Activated T-cell treated with anti-CD3 and anti-CD28 coated beads, Interleukin-2, amount 50 U/mL, for 24 hours (primary cell): ENCODE measurements around the gene C11orf42.

ENCODE experiments used
- DNase-seq: peaks from one replicate; pipeline ENCODE4 v3.0.0-alpha.2; 2020
- H3K27ac Mint-ChIP-seq: 2 replicates; pipeline ENCODE4 v1.8.0; 2020; ENCODE audit warnings: mild to moderate bottlenecking, mixed read lengths
- H3K27me3 Mint-ChIP-seq: 2 replicates; pipeline ENCODE4 v1.8.0; 2020; ENCODE audit warnings: mixed read lengths
- H3K36me3 Mint-ChIP-seq: 2 replicates; pipeline ENCODE4 v1.8.0; 2020; ENCODE audit warnings: low read depth, mixed read lengths
- H3K4me1 Mint-ChIP-seq: 2 replicates; pipeline ENCODE4 v1.8.0; 2020; ENCODE audit warnings: low read depth, mixed read lengths
- H3K4me3 Mint-ChIP-seq: 2 replicates; pipeline ENCODE4 v1.8.0; 2020; ENCODE audit warnings: mild to moderate bottlenecking, moderate library complexity, mixed read lengths
- H3K9me3 Mint-ChIP-seq: 2 replicates; pipeline ENCODE4 v1.8.0; 2020; ENCODE audit warnings: mixed read lengths

Gene C11orf42

DNA sequence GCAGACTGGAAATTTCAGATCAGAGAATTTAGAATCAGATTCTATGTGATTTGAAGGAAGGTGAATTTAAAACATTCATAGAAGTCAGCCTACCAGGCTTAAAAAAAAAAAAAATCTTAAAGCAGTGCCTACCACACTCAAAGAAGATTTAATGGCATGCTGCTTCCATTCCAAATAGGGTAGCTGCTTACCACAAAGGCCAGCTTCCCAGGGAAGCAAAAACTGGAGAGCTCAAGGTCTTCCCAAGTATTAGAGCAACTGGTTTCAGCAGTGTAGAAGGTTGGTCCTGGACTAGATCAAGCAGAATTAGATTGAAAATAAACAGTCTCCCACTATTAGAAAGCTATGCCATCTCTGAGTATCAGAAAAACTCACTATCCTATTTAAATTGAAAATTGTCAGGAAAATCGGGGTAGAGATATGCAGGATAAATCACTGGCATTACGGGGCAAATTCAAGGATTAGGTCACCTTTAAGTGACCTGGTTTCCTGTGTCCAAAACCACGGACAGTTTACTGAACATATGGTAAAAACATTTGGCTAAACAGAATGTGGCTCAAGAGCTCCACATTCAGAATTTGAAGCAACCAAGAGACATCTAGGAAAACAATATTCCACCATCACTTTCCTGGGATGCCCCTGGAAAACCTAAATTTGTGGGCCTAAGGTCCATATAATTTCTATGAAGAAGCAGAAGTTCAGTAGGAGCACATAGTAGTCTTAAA, 1.3 kb downstream of the C11orf42 start:
- no peak overlapping the region for H3K4me3 Mint-ChIP-seq
- H3K27me3 Mint-ChIP-seq: no peaks in the 10 kb centered on the region
- H3K36me3 Mint-ChIP-seq: peaks cover 64% of the 10 kb centered on the region
- no peak overlapping the region for H3K27ac Mint-ChIP-seq
- H3K9me3 Mint-ChIP-seq: no peaks in the 10 kb centered on the region
- peaks cover 25% of the 10 kb centered on the region for H3K4me1 Mint-ChIP-seq
- DNase-seq: no peak

- Mint-ChIP-seq H3K4me1 (no peaks in the 10 kb centered on the region), H3K4me3 (no peak overlapping the region), H3K36me3 (peaks cover 57% of the 10 kb centered on the region), H3K27ac (no peak overlapping the region), H3K27me3 (no peaks in the 10 kb centered on the region), H3K9me3 (no peaks in the 10 kb centered on the region)
- DNase-seq: no peak
Observed at GRCh38 chr11:6209801-6210200, 4.4 kb downstream of the C11orf42 start.

DNA sequence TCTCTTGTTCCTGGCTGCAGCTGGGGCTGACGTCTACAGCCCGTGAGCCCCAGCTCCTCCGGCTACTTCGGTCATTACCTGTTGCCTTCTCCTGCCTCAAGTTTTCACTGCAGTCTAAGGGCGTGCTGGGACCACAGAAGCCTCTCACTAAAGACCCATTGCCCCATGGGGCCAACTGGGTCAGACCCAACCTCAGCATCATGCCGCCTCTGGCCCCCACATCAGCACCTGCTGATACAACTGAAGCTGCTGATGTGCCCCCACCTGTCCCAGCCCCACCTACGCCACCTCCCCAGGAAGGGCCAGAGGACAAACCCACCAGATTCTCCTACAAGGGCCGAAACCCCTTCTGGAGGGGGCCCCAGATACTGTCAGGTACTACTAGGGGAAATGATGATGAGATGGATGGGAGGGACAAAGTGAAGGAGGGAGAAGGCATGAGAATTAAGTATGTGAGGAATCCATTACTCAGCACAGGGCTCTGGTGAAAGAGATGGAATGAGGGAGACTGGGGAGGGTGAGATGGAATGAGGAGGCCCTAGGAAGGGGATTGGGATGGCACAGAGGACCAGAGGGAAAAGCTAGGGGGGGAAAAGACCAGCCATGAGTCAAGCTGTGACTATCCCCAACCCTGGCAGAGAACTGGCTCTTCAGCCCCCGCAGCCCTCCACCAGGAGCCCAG, 5.1 kb downstream of the C11orf42 start:
- no peaks in the 10 kb centered on the region for H3K27me3 Mint-ChIP-seq
- H3K4me1 Mint-ChIP-seq: no peaks in the 10 kb centered on the region
- no peak for DNase-seq
- H3K4me3 Mint-ChIP-seq: no peak overlapping the region
- H3K36me3 Mint-ChIP-seq: peaks cover 56% of the 10 kb centered on the region
- no peaks in the 10 kb centered on the region for H3K9me3 Mint-ChIP-seq
- H3K27ac Mint-ChIP-seq: no peak overlapping the region

DNA sequence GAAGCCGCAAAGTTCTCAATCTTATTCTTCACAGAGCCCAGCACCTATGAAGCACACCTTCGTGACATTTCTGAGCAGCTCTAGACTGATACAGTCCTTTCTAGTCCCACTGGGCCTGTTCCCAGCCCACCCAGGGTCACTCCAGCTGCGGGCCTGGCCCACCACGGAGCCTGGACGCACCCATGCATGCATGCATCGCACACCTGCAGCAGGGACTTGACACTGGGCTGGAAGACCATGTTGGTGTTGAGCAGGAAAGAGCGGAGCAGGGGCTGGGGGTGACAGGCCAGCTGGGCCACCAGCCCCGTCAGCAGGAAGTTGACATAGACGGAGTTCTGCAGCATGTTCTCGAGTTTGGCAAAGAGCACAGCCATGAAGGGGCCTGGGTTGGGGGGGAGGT, 9.2 kb downstream of the C11orf42 start:
- no peaks in the 10 kb centered on the region for H3K9me3 Mint-ChIP-seq
- no peak for DNase-seq
- H3K36me3 Mint-ChIP-seq: peaks cover 54% of the 10 kb centered on the region
- no peak overlapping the region for H3K27ac Mint-ChIP-seq
- peaks cover 2% of the 10 kb centered on the region for H3K4me1 Mint-ChIP-seq
- H3K4me3 Mint-ChIP-seq: no peak overlapping the region
- no peaks in the 10 kb centered on the region for H3K27me3 Mint-ChIP-seq

- Mint-ChIP-seq H3K9me3 (no peaks in the 10 kb centered on the region), H3K4me3 (no peak overlapping the region), H3K36me3 (peaks cover 55% of the 10 kb centered on the region), H3K27ac (no peak overlapping the region), H3K27me3 (no peaks in the 10 kb centered on the region), H3K4me1 (peaks cover 4% of the 10 kb centered on the region)
- no peak for DNase-seq
Observed at GRCh38 chr11:6216501-6216900, 11.1 kb downstream of the C11orf42 start.

GRCh38 chr11:6217722-6218121, 12.4 kb downstream of the C11orf42 start:
- Mint-ChIP-seq H3K27ac (no peak overlapping the region), H3K4me3 (no peak overlapping the region), H3K27me3 (no peaks in the 10 kb centered on the region), H3K4me1 (peaks cover 4% of the 10 kb centered on the region), H3K9me3 (no peaks in the 10 kb centered on the region), H3K36me3 (peaks cover 68% of the 10 kb centered on the region)
- no peak for DNase-seq

GRCh38 chr11:6219359-6219758, 14.0 kb downstream of the C11orf42 start:
- H3K27me3 Mint-ChIP-seq: no peaks in the 10 kb centered on the region
- DNase-seq: no peak
- peak overlapping the region; percentile 19 for H3K27ac Mint-ChIP-seq
- H3K36me3 Mint-ChIP-seq: peaks cover 80% of the 10 kb centered on the region
- H3K4me3 Mint-ChIP-seq: no peak overlapping the region
- no peaks in the 10 kb centered on the region for H3K9me3 Mint-ChIP-seq
- H3K4me1 Mint-ChIP-seq: peaks cover 4% of the 10 kb centered on the region

DNA sequence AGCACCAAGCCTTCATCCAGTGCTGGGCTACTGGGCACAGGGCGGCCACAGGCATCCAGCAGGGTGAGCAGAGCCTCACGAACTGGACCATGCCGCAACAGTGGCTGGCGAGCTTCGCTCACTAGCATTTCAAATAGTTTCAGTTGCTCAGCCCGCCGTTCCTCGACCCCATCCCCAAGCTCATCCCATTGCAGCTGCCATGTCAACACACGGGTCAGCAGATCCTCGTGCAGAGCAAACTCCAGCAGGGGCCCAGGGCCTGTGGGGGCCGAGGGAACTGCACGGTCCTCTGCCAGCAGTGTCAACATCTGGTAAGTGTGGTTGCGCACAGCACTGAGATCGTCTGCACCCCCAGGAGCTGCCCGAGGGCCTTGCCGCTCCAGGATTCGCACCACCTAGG, 18.5 kb downstream of the C11orf42 start:
- Mint-ChIP-seq H3K4me1 (peaks cover 26% of the 10 kb centered on the region), H3K4me3 (no peak overlapping the region), H3K9me3 (no peaks in the 10 kb centered on the region), H3K27ac (no peak overlapping the region), H3K27me3 (no peaks in the 10 kb centered on the region), H3K36me3 (peaks cover 60% of the 10 kb centered on the region)
- DNase-seq: no peak

DNA sequence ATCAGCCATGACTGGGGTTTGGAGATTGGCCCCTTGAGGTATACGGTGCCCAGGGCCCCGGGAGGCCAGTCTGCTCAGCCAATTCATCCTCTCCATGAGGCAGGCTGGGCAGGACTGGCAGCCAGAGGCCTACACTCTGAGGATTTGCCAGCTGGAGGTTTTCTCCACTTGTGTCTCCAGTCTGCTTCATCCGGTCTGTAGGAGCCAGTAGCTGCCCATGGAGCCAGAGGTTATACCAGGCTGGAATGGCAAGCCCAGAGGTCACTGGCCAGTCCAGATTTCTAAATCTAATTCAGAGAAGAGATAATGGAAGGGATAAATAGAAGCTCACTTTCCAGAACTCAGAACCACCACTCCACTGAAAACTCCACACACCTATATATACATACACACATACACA, 19.1 kb downstream of the C11orf42 start:
- H3K4me3 Mint-ChIP-seq: no peak overlapping the region
- H3K4me1 Mint-ChIP-seq: peaks cover 30% of the 10 kb centered on the region
- no peaks in the 10 kb centered on the region for H3K27me3 Mint-ChIP-seq
- peaks cover 61% of the 10 kb centered on the region for H3K36me3 Mint-ChIP-seq
- no peak overlapping the region for H3K27ac Mint-ChIP-seq
- DNase-seq: no peak
- H3K9me3 Mint-ChIP-seq: no peaks in the 10 kb centered on the region

DNA sequence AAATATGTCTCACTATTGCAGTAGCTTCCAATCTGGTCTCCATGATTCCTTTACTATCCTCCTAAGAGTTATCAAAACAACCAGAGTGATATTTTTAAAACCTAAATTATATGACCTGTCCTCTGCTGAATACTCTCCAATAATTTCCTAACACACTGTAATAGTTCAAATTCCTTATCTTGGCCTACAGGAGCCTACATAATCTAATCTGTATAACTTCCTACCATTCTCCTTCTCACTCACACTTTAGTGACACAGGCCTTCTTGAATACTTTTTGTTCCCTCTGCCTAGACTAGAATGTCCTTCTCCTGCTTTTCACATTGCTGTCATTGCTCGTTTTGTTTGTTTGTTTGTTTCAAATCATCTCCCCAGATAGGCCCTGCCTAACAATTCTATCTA, 19.7 kb downstream of the C11orf42 start:
- Mint-ChIP-seq H3K4me1 (peaks cover 34% of the 10 kb centered on the region), H3K27ac (no peak overlapping the region), H3K27me3 (no peaks in the 10 kb centered on the region), H3K36me3 (peaks cover 60% of the 10 kb centered on the region), H3K4me3 (no peak overlapping the region), H3K9me3 (no peaks in the 10 kb centered on the region)
- no peak for DNase-seq

GRCh38 chr11:6225896-6226295, 20.5 kb downstream of the C11orf42 start:
- peaks cover 54% of the 10 kb centered on the region for H3K36me3 Mint-ChIP-seq
- H3K4me3 Mint-ChIP-seq: no peak overlapping the region
- peaks cover 42% of the 10 kb centered on the region for H3K4me1 Mint-ChIP-seq
- no peaks in the 10 kb centered on the region for H3K9me3 Mint-ChIP-seq
- no peak overlapping the region for H3K27ac Mint-ChIP-seq
- no peaks in the 10 kb centered on the region for H3K27me3 Mint-ChIP-seq
- DNase-seq: no peak

DNA sequence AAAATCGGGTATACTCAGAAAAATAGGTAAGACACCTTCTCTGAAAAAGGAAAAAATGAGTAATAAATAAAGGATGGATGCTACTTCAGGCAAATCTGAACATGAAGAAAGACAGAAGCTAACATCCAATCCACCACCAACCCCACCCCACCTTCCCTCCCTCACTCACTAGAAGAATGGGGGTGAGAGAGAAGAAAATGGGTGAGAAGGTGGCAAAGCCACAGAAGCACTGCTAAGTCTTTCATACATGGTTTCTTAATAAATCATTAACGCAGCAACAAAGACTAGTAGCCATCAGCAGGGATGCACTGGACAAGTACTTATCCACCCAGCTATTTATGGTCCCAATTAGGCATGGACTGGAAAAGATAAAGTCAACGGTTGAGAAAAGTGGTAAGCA, 23.2 kb downstream of the C11orf42 start:
- H3K27me3 Mint-ChIP-seq: no peaks in the 10 kb centered on the region
- DNase-seq: no peak
- H3K9me3 Mint-ChIP-seq: no peaks in the 10 kb centered on the region
- H3K36me3 Mint-ChIP-seq: peaks cover 35% of the 10 kb centered on the region
- no peak overlapping the region for H3K27ac Mint-ChIP-seq
- H3K4me1 Mint-ChIP-seq: peaks cover 60% of the 10 kb centered on the region
- no peak overlapping the region for H3K4me3 Mint-ChIP-seq

- Mint-ChIP-seq H3K4me3 (no peak overlapping the region), H3K9me3 (no peaks in the 10 kb centered on the region), H3K4me1 (peaks cover 69% of the 10 kb centered on the region), H3K27ac (peak overlapping the region; percentile 42), H3K27me3 (no peaks in the 10 kb centered on the region), H3K36me3 (peaks cover 28% of the 10 kb centered on the region)
- DNase-seq: no peak
Observed at GRCh38 chr11:6229911-6230310, 24.6 kb downstream of the C11orf42 start.

DNA sequence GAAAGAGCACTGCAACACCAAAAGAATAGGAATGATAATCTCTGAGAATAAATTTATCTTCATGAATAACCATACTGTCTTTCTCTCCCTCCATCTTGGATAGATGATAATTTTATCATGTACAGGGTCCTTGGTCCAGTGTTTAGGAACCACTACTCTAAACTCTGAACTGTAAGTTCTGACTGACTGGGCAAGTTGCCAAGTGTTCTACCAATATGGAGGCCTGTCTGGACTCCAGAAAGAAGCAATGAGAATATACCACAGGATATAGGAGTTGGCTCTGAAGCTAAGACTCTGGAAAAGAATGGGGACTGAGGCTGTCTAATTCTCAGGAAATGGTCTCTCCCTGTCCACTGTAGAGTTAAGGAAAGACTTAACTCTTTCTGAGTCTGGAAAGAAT, 27.5 kb downstream of the C11orf42 start:
- Mint-ChIP-seq H3K4me1 (peaks cover 54% of the 10 kb centered on the region), H3K36me3 (peaks cover 21% of the 10 kb centered on the region), H3K27me3 (no peaks in the 10 kb centered on the region), H3K9me3 (no peaks in the 10 kb centered on the region), H3K27ac (no peak overlapping the region), H3K4me3 (peak overlapping the region; percentile 99)
- DNase-seq: no peak

- Mint-ChIP-seq H3K27ac (peak overlapping the region; percentile 98), H3K36me3 (peaks cover 19% of the 10 kb centered on the region), H3K27me3 (no peaks in the 10 kb centered on the region), H3K9me3 (no peaks in the 10 kb centered on the region), H3K4me3 (peak overlapping the region; percentile 99), H3K4me1 (peaks cover 50% of the 10 kb centered on the region)
- no peak for DNase-seq
Observed at GRCh38 chr11:6233984-6234386, 28.6 kb downstream of the C11orf42 start.
